K562 (cell line): ENCODE measurements around the gene NAPB. TPM values are rescaled to one million over a fixed set of nuclear protein-coding genes. Genes with fewer than 3 reads are reported as not detected.
A peak's percentile ranks its signal among the peaks of the same experiment; 100 is the strongest.

Experiments used
- ATF1 ChIP-seq, 2 experiments: fragments of 450-650 bp in 1 of 2; IDR thresholded peaks; 2 replicates each; pipeline ENCODE4 v1.6.1; 2016; ENCODE audit warnings: missing compliant biosample characterization in 1 of 2, missing genetic modification characterization in 1 of 2
- CXXC5 ChIP-seq: fragments of 250-450 bp; sonication (Bioruptor Pico); IDR thresholded peaks from 2 replicates; pipeline ENCODE4 v1.8.0; 2022; ENCODE audit warnings: inconsistent platforms, mild to moderate bottlenecking, moderate library complexity
- ELF1 ChIP-seq: fragments of 200-800 bp; sonication (Bioruptor generic); IDR thresholded peaks from 2 replicates; pipeline ENCODE4 v1.6.1; 2016; ENCODE audit warnings: missing genetic modification characterization, missing compliant biosample characterization
- FOS ChIP-seq: IDR thresholded peaks from 3 replicates; pipeline ENCODE4 v1.6.1; 2011; ENCODE audit not compliant: insufficient read length; ENCODE audit errors: extremely low read depth
- NBN ChIP-seq: fragments of 450-650 bp; IDR thresholded peaks from 2 replicates; pipeline ENCODE4 v1.6.1; 2016; ENCODE audit warnings: low read depth, mild to moderate bottlenecking
- PTRF ChIP-seq: fragments of 450-650 bp; IDR thresholded peaks from 2 replicates; pipeline ENCODE4 v1.6.1; 2016; ENCODE audit warnings: mild to moderate bottlenecking, missing genetic modification characterization, missing compliant biosample characterization
- SAFB ChIP-seq: fragments of 200-400 bp; formaldehyde crosslinking; IDR thresholded peaks from 2 replicates; pipeline ENCODE4 v1.6.1; 2017; ENCODE audit warnings: low read depth, low read length, borderline replicate concordance
- SMAD4 ChIP-seq: fragments of 250-450 bp; sonication (Bioruptor Pico); conservative IDR thresholded peaks from 2 replicates; pipeline ENCODE4 v1.8.0; 2021; ENCODE audit warnings: inconsistent platforms, mild to moderate bottlenecking, moderate library complexity
- SP2 ChIP-seq: IDR thresholded peaks from 2 replicates; pipeline ENCODE4 v1.6.1; 2011; ENCODE audit warnings: mild to moderate bottlenecking, low read depth, low read length, moderate library complexity; ENCODE audit not compliant: poor library complexity, severe bottlenecking; ENCODE audit errors: extremely low read depth
- polyA plus RNA-seq, 8 experiments: library from polyadenylated mRNA; depleted of rRNA in 4 of 8; stranded (reverse) in 5 of 8; unstranded in 3 of 8; fragments of >200 nt; fragmentation: Nextera tagmentation in 2 of 8; fragmentation: Illumina TruSeq in 1 of 8; extraction: Ambion mirVana in 2 of 8; extraction: Trizol in 1 of 8; gene quantifications; 2 replicates each; pipeline versions ENCODE4 v1.2.1 to v1.2.3, GENCODE V29; 2011 to 2014; ENCODE audit warnings: inconsistent platforms in 1 of 8, missing spikeins in 1 of 8
- total RNA-seq, 7 experiments: library from RNA; depleted of rRNA in 6 of 7; stranded (reverse); fragments of >200 nt in 6 of 7; fragmentation: Illumina TruSeq in 2 of 7; extraction: Trizol in 2 of 7; gene quantifications; 2 replicates each; pipeline versions ENCODE4 v1.2.1 to v1.2.3, GENCODE V29; 2011 to 2021; ENCODE audit warnings: low replicate concordance in 1 of 7
- TF ChIP-seq, protein P1 (sequence below): sonication (generic); formaldehyde crosslinking; IDR thresholded peaks from 2 replicates; pipeline ENCODE4 v1.9.0; 2022; ENCODE audit warnings: mild to moderate bottlenecking, missing genetic modification reagents
- TF ChIP-seq, protein P2 (sequence below), 2 experiments: fragments of 450-650 bp; conservative IDR thresholded peaks; 2 replicates each; pipeline ENCODE4 v1.6.1; 2017; ENCODE audit warnings: mild to moderate bottlenecking in 2 of 2, moderate library complexity in 2 of 2
- TF ChIP-seq, protein P3 (sequence below): fragments of 250-450 bp; sonication (Bioruptor Pico); IDR thresholded peaks from 2 replicates; pipeline ENCODE4 v1.9.0; 2021; ENCODE audit warnings: mild to moderate bottlenecking, inconsistent platforms

Gene NAPB
- total and polyA plus RNA-seq, 9 of the 15 experiments (the other 6 are each of a cell fraction or from before 2014, with no cell fraction given) = 1.4 to 7.7 (median 5.2) TPM

DNA sequence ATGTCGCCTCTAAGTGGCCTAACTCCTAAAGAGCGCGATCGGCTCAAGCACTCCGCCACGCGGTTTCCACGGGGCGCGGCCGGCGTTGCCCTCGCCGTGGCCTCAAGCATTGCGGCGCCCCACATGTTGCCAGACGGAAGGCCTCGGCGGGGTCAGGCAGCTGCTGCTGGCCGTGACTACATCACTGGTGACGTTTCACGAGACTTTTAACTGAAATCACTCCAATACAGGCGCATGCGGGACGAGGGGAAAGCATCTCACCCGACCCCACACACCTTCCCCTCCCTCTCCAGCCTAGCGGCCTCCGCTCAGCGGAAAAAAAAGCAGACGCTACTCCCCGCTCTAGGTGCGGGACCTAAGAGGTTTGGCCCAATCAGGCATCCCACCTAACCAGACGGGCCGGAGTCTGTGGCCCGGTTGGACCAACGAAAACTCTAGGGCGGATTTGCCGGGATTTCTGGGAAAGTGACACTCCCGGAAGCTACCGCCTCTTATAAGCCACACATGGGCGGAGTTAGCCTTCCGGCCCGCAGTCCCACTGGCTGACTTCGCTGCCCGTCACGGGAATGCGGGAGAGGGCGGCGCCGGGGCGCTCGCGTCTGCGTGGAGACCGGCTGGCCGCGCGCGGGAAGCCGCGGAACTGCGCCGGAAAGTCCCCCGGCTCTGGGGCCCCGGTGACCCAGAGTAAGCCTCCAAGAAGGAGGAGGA lies 70.9 kb downstream of the NAPB start, which contains the start of gene NXT1 (continued):
- no peak for TF ChIP-seq ATF1 (CRISPR knock-in tag; IDR thresholded peaks at IDR 0.05)
- peak; percentile 91 for TF ChIP-seq ATF1 (tag; IDR thresholded peaks at IDR 0.05)
- peak; percentile 67 for TF ChIP-seq SP2
- peak; percentile 85 for TF ChIP-seq ELF1 (tag)
- no peak for TF ChIP-seq PTRF (tag)
- TF ChIP-seq, protein P1, sequence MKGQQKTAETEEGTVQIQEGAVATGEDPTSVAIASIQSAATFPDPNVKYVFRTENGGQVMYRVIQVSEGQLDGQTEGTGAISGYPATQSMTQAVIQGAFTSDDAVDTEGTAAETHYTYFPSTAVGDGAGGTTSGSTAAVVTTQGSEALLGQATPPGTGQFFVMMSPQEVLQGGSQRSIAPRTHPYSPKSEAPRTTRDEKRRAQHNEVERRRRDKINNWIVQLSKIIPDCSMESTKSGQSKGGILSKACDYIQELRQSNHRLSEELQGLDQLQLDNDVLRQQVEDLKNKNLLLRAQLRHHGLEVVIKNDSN (CRISPR knock-in tag) = peak; percentile 31; the same call in 1 of the 2 replicates
- TF ChIP-seq CXXC5 = peak; percentile 64
- TF ChIP-seq NBN = no peak
- TF ChIP-seq, protein P2, sequence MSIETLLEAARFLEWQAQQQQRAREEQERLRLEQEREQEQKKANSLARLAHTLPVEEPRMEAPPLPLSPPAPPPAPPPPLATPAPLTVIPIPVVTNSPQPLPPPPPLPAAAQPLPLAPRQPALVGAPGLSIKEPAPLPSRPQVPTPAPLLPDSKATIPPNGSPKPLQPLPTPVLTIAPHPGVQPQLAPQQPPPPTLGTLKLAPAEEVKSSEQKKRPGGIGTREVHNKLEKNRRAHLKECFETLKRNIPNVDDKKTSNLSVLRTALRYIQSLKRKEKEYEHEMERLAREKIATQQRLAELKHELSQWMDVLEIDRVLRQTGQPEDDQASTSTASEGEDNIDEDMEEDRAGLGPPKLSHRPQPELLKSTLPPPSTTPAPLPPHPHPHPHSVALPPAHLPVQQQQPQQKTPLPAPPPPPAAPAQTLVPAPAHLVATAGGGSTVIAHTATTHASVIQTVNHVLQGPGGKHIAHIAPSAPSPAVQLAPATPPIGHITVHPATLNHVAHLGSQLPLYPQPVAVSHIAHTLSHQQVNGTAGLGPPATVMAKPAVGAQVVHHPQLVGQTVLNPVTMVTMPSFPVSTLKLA (conservative IDR thresholded peaks at IDR 0.05) = peak; percentile 71 to 73; a peak in 3 of 4 replicates
- TF ChIP-seq SAFB = peak; percentile 74
- TF ChIP-seq FOS = peak; percentile 68
- TF ChIP-seq, protein P3, sequence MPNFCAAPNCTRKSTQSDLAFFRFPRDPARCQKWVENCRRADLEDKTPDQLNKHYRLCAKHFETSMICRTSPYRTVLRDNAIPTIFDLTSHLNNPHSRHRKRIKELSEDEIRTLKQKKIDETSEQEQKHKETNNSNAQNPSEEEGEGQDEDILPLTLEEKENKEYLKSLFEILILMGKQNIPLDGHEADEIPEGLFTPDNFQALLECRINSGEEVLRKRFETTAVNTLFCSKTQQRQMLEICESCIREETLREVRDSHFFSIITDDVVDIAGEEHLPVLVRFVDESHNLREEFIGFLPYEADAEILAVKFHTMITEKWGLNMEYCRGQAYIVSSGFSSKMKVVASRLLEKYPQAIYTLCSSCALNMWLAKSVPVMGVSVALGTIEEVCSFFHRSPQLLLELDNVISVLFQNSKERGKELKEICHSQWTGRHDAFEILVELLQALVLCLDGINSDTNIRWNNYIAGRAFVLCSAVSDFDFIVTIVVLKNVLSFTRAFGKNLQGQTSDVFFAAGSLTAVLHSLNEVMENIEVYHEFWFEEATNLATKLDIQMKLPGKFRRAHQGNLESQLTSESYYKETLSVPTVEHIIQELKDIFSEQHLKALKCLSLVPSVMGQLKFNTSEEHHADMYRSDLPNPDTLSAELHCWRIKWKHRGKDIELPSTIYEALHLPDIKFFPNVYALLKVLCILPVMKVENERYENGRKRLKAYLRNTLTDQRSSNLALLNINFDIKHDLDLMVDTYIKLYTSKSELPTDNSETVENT (CRISPR knock-in tag) = no peak
- TF ChIP-seq SMAD4 (CRISPR knock-in tag) = peak; percentile 72
